Skeletal muscle satellite cell (primary cell): Measurements from ENCODE around the gene TET3.

Experiments used
- H3K27me3 ChIP-seq: 2 replicates; pipeline ENCODE4 v1.7.0; 2013; ENCODE audit warnings: low read length; ENCODE audit not compliant: control insufficient read depth, insufficient read depth
- H3K36me3 ChIP-seq: 2 replicates; pipeline ENCODE4 v1.7.0; 2013; ENCODE audit warnings: mild to moderate bottlenecking, control low read depth, low read length; ENCODE audit not compliant: insufficient read depth
- H3K4me1 ChIP-seq: 2 replicates; pipeline ENCODE4 v1.7.0; 2013; ENCODE audit warnings: low read length; ENCODE audit not compliant: control insufficient read depth, insufficient read depth
- H3K4me2 ChIP-seq: 2 replicates; pipeline ENCODE4 v1.7.0; 2013; ENCODE audit warnings: mild to moderate bottlenecking, low read length
- H3K4me3 ChIP-seq: 2 replicates; pipeline ENCODE4 v1.7.0; 2013; ENCODE audit warnings: low read length
- H3K9ac ChIP-seq: 2 replicates; pipeline ENCODE4 v1.7.0; 2013; ENCODE audit warnings: mild to moderate bottlenecking, low read depth, low read length, moderate library complexity
- H3K9me3 ChIP-seq: replicated peaks from 2 replicates; pipeline ENCODE4 v1.7.0; 2013; ENCODE audit warnings: mild to moderate bottlenecking, control low read depth, low read length

The TET3 gene

DNA sequence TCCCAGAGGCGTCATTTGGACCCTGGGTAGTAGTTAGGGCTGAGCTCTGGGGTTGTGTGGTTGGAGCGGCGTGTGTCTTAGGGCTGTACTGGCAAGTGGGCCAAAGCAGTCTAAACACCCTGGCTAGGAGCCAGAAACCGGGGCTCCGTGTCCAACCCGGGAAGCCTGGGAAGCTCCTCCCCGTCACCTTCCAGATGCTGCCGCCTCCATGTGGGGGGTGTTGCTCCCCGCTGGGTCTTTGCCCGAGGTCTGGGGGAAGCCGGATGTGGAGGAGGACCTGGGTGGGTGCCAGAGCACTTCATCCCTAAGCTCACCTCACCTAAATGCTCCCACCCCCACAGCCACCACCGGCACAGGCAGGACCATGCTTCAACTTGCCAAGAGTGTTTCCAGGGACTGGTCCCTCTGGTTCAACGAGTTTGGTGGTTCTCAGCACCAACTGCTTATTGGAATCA, 25.4 kb downstream of the TET3 start:
- Histone ChIP-seq H3K4me2 (no peak overlapping the region), H3K9me3 (no peaks in the 10 kb centered on the region), H3K9ac (no peak overlapping the region), H3K4me1 (peaks cover 29% of the 10 kb centered on the region), H3K27me3 (no peaks in the 10 kb centered on the region), H3K4me3 (no peak overlapping the region), H3K36me3 (peaks cover 5% of the 10 kb centered on the region)

DNA sequence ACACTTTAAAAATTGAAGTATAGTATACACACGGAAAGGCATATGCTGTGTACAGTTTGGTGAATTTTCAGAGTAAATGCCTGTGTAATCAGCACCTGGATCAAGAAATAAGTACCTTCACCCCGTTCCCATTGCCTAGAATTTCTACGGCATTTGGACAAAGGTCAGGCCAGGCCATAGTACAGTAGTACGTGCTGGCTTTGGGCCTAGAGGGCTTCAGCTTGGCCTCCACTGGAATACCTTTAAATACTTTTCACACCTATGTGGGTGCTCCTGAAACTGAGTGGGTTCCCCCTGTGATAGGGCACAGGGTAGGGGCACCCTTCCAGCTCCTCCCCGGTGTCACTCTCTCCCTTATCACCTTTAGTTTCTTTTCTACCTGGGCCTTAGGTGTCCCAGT, 26.5 kb downstream of the TET3 start:
- Histone ChIP-seq H3K9ac (no peak overlapping the region), H3K4me3 (no peak overlapping the region), H3K9me3 (no peaks in the 10 kb centered on the region), H3K4me1 (peaks cover 19% of the 10 kb centered on the region), H3K27me3 (no peaks in the 10 kb centered on the region), H3K36me3 (no peaks in the 10 kb centered on the region), H3K4me2 (no peak overlapping the region)

DNA sequence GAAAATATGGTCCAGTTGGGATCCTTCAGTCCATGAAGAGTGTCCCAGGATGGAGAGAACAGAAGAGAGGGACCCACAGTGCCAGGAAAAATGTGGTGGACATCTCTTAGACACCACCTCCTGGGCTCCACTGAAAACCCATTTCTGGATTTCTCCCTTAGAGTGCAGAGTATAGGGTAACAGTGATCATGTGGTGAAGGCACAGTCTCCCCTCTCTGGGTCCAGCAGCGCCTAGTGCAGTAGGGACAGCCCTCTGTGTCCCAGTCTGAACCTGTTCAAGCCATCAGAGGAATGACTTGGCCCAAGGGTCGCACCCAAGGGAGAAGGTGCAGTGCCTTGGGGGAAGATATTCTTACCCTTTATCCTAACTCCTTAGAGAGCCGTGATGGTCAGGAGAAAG, 30.1 kb downstream of the TET3 start:
- no peaks in the 10 kb centered on the region for H3K36me3 ChIP-seq
- H3K4me2 ChIP-seq: no peak overlapping the region

DNA sequence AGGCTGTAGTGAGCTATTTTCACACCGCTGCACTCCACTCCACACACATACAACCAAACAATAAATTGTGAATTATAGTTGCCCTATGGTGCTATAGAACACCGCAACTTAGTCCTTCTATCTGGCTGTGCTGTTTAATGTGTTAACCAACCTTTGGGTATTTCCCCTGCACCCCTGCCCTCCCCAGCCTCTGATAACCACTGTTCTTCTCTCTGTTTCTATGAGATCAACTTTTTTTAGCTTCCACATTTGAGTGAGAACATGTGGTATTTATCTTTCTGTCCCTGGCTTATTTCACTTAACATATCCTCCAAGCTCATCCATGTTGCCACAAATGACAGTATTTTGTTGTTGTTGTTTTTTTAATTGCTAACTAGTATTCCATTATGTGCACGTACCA, 32.5 kb downstream of the TET3 start:
- Histone ChIP-seq H3K9ac (no peak overlapping the region), H3K4me1 (no peaks in the 10 kb centered on the region), H3K27me3 (no peaks in the 10 kb centered on the region), H3K4me3 (no peak overlapping the region), H3K36me3 (no peaks in the 10 kb centered on the region), H3K9me3 (no peaks in the 10 kb centered on the region), H3K4me2 (no peak overlapping the region)

More for the DNA sequence above, 30.1 kb downstream of the TET3 start:
- Histone ChIP-seq H3K4me3 (no peak overlapping the region), H3K9me3 (no peaks in the 10 kb centered on the region), H3K4me1 (peaks cover 6% of the 10 kb centered on the region), H3K9ac (no peak overlapping the region), H3K27me3 (no peaks in the 10 kb centered on the region)

DNA sequence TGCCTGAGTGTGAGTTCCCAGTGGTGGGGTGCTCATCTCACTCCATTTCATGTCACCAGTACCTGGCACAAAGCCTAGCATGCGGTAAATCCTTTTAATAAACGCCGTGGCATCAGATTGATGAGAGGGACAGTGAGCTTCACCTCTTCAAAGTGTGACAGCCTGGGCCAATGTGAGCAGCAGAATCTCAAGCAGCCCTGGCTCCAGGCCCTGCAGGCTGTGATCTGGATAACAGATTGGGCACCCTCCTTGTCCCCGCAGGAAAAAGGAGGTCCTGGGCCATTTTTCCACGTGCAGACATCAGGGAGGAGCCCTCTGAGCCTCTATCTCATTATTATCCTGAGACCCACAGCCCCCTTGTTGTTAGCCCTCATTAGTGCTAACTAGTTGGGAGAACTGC, 34.8 kb downstream of the TET3 start:
- H3K9ac ChIP-seq: no peak overlapping the region
- no peaks in the 10 kb centered on the region for H3K4me1 ChIP-seq
- no peaks in the 10 kb centered on the region for H3K9me3 ChIP-seq
- no peak overlapping the region for H3K4me2 ChIP-seq
- no peaks in the 10 kb centered on the region for H3K27me3 ChIP-seq
- no peak overlapping the region for H3K4me3 ChIP-seq
- no peaks in the 10 kb centered on the region for H3K36me3 ChIP-seq

DNA sequence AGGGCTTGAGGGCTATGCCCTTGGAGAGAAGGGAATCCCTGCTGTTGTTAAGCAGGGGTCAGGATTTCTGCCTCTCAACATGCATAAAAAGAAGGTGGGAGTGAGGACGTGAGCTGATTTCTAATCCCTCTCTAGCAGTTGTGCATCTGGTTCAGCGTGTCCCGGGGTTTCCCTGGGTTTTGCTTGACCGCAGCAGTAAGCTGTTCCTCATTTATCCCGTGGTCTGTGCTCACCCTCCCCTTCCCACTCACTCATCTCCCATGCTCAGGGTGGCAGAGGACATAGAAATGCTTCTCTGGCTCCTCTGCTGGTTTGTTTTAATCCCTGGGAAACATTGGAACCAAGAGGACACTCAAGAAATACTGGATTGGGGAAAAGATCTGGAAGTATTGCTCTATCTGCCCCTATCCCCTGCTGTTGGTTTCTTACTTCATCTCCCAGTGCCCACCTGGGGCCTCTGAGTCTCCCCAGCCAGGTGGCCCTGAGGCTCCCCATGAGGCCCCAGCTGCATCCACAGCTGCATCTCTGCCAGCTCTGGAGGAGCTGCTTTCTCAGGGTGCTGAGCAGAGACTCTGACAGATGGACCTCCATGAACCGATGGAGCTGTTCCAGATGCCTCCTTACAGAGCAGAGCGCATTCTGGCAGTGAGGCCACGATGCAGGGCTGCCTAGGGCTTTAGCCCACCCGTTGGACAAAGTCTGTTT, 36.1 kb downstream of the TET3 start:
- Histone ChIP-seq H3K4me3 (no peak overlapping the region), H3K4me1 (no peaks in the 10 kb centered on the region), H3K9me3 (no peaks in the 10 kb centered on the region), H3K9ac (no peak overlapping the region), H3K27me3 (no peaks in the 10 kb centered on the region), H3K4me2 (no peak overlapping the region), H3K36me3 (no peaks in the 10 kb centered on the region)

DNA sequence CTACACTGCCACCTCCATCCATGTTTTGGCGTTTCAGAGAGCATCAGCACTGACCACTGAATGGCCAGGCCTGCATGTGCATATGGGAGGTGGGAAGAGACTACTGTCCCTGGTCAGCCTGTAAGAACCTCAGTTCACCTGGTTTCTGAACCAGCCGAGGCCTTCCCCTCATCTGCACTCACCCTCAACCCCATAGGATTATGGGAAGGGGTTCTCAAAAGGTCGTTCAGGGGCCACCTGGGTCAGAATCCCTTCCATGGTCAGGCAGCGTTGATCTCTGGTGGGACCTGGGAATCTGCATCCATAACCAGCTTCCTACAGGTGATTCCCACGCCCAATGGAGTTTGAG, 36.7 kb downstream of the TET3 start:
- Histone ChIP-seq H3K4me1 (no peaks in the 10 kb centered on the region), H3K4me3 (no peak overlapping the region), H3K4me2 (no peak overlapping the region), H3K27me3 (no peaks in the 10 kb centered on the region), H3K9me3 (no peaks in the 10 kb centered on the region), H3K9ac (no peak overlapping the region), H3K36me3 (no peaks in the 10 kb centered on the region)

DNA sequence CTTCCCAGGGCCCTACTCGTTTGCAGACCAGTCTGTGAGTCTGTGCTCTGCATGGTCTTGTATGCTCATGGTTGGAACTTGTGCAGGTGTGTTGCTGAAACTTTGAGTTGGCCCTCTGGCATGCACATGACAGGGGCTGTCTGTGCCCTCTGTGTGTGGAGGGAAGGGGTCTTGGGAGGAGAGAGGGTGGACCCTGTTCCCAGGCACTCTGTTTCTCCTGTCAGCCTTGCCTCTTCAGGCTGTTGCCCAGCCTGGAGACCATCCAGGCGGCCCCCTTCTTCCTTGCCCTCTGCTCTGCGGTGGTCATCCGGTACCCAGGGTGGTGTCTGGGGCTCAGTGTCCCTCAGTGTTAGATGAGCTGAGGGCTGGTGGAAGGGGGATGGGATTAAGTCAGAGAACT, 39.5 kb downstream of the TET3 start:
- H3K36me3 ChIP-seq: no peaks in the 10 kb centered on the region
- no peak overlapping the region for H3K4me2 ChIP-seq
- H3K9ac ChIP-seq: no peak overlapping the region
- H3K9me3 ChIP-seq: no peaks in the 10 kb centered on the region
- H3K27me3 ChIP-seq: no peaks in the 10 kb centered on the region
- no peak overlapping the region for H3K4me3 ChIP-seq
- no peaks in the 10 kb centered on the region for H3K4me1 ChIP-seq

DNA sequence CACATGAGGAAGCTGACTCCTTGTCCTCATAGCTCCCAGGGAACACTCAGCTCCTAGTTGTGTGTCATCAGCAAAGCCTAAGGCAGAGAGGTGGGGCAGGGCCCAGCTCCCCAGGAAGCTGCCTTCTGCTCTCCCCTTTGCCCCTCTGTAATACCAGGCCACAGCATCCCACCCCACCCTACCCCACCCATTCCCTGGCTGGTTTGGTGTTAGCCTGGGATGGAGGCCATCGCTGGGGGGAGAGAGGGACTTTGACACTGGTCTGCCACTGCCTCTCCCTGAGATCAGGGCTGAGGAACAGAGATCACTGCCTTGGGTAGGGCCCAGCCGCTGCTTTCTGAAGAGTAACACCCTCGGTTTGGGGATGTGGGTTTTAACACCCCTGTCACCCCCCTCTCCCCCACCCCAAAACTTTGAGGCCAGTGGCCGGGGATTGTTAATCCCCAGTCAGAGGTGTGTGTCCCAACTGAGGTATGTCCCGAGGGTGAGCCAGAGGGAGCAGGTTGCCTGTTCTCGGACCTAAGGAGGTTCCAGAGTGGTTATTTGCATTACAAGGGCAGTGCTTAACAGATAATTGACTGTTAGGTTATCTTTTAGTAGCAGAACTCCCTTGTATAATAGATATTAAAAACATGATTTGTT, 41.4 kb downstream of the TET3 start:
- Histone ChIP-seq H3K9me3 (no peaks in the 10 kb centered on the region), H3K9ac (no peak overlapping the region)

DNA sequence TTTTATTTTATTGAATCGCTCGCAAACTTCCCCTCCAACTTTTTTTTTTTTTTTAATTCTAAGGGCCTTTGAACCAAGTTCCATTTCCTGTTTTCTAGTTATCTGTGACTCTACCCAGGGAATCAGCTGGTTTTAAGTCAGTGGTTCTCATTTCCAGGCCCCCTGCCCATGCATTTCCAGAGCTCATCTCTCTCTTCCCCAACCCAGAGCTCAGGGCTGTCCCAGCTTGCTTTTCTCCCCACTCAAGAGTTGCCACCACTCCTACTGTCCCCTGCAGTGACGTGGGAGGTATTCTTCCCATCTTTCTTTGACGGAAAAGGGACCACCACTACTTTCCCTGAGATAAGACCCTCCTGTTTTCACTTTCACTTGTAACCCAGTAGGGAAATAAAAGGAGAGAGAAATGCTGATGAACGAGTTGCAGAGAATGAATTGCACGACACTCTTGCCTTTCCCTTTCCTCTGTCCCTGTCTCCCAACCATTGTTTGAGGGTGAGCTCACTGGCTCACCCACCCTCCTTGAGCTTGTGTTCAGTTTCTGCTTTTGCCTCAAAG, 42.1 kb downstream of the TET3 start:
- Histone ChIP-seq H3K27me3 (no peaks in the 10 kb centered on the region), H3K4me3 (no peak overlapping the region), H3K4me1 (no peaks in the 10 kb centered on the region), H3K4me2 (no peak overlapping the region), H3K9ac (no peak overlapping the region), H3K9me3 (no peaks in the 10 kb centered on the region), H3K36me3 (no peaks in the 10 kb centered on the region)

More for the DNA sequence above, 41.4 kb downstream of the TET3 start:
- Histone ChIP-seq H3K27me3 (no peaks in the 10 kb centered on the region), H3K36me3 (no peaks in the 10 kb centered on the region), H3K4me3 (no peak overlapping the region), H3K4me1 (no peaks in the 10 kb centered on the region), H3K4me2 (no peak overlapping the region)

DNA sequence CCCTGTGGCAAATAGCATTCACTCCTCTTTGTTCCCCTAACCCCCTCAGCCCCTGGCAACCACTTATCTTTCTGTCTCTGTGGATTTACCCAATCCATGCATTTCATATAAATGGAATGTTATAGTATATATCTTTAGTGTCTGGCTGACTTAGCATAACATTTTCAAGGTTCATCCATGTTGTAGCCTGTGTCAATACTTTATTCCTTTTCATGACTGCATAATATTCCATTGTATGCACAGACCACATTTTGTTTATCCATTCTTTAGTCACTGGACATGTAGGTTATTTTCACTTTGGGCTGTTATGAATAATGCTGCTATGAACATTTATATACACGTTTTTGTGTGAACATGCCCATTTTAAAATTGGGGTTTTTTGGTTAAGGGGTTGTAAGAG, 42.8 kb downstream of the TET3 start:
- Histone ChIP-seq H3K36me3 (no peaks in the 10 kb centered on the region), H3K4me1 (peaks cover 7% of the 10 kb centered on the region), H3K4me3 (no peak overlapping the region), H3K9ac (no peak overlapping the region), H3K9me3 (no peaks in the 10 kb centered on the region), H3K4me2 (no peak overlapping the region), H3K27me3 (no peaks in the 10 kb centered on the region)

DNA sequence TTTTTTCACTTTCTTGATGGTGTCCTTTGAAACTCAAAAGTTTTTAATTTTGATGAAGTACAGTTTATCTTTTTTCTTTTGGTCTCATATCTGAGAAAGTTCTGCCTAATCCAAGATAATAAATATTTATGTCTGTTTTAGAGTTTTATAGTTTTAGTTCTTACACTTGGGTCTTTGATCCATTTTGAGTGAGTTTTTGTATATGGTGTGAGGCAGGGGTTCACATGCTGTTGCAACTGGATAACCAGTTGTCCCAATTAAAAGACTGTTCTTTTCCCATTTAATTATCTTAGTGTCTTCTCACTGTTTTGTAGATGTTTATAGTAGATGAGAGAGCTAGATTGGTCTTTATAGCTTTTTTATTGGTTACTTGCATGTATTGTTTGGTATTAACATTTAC, 43.6 kb downstream of the TET3 start:
- H3K27me3 ChIP-seq: no peaks in the 10 kb centered on the region
- no peak overlapping the region for H3K4me2 ChIP-seq
- H3K36me3 ChIP-seq: no peaks in the 10 kb centered on the region
- no peak overlapping the region for H3K9ac ChIP-seq
- H3K4me3 ChIP-seq: no peak overlapping the region
- peaks cover 12% of the 10 kb centered on the region for H3K4me1 ChIP-seq
- H3K9me3 ChIP-seq: no peaks in the 10 kb centered on the region
